Hepatocyte (in vitro differentiated cells): ENCODE measurements around the gene TGFB1.

Experiments used
- EZH2 ChIP-seq: fragments of 200-600 bp; sonication (generic); IDR thresholded peaks from 2 replicates; pipeline ENCODE4 v1.6.1; 2016; ENCODE audit warnings: antibody characterized with exemption, mild to moderate bottlenecking, borderline replicate concordance
- TF ChIP-seq, protein P1 (sequence below): fragments of 200-600 bp; sonication (generic); IDR thresholded peaks from 2 replicates; pipeline ENCODE4 v1.5.1; 2016; ENCODE audit warnings: antibody characterized with exemption, mild to moderate bottlenecking; ENCODE audit not compliant: poor library complexity

DNA sequence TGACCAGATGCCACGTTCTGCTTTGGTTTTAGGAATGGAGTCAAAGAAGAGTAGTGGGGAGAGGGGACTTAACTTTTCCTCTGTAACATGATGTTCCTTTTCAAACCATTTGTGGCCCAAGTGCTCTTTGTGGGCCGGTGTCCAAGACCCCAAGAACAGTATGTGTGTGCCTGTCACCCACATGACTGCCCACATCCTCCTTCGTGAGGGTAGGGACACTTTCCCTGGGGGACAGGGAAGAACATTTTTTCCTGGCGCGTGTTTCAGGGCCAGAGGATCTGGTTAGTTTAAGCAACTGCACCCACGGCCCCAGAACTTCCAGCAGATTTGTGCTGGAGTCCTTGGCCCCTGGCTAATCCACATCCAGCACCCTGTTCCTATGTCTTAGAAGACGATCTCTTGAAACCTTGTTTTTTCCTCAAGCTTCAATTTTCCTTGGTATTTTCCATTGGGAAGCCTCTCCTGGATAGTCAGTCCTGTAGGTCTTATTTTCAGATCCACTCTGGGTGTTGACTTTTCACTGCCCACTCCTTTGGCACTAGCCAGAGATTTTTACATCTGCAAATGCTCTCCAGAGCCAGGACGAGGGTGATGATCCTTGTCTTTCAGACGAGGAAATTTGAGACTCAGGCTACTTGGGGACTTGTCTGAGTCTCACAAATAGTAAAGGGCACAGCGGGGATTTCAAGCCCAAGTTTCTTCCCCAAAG is 54.5 kb downstream of the TGFB1 start:
- TF ChIP-seq, protein P1, sequence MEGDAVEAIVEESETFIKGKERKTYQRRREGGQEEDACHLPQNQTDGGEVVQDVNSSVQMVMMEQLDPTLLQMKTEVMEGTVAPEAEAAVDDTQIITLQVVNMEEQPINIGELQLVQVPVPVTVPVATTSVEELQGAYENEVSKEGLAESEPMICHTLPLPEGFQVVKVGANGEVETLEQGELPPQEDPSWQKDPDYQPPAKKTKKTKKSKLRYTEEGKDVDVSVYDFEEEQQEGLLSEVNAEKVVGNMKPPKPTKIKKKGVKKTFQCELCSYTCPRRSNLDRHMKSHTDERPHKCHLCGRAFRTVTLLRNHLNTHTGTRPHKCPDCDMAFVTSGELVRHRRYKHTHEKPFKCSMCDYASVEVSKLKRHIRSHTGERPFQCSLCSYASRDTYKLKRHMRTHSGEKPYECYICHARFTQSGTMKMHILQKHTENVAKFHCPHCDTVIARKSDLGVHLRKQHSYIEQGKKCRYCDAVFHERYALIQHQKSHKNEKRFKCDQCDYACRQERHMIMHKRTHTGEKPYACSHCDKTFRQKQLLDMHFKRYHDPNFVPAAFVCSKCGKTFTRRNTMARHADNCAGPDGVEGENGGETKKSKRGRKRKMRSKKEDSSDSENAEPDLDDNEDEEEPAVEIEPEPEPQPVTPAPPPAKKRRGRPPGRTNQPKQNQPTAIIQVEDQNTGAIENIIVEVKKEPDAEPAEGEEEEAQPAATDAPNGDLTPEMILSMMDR, result no peak
- TF ChIP-seq EZH2, result no peak
